ENCODE measurements around the gene MVB12A. TPM values are rescaled to one million over a fixed set of nuclear protein-coding genes. Genes with fewer than 3 reads are reported as not detected.

MVB12A gene
- total and polyA plus RNA-seq, 10 of the 15 experiments (the other 5 are each of a cell fraction or from before 2014, with no cell fraction given) = 1.2 to 47.6 (median 26.3) TPM

GRCh38 chr19:17390665-17391370, 29.0 kb upstream of the MVB12A start (continued):
- TF ChIP-seq CUX1 (IDR thresholded peaks at IDR 0.05; ENCODE audit: insufficient replicate concordance, low read depth, low read length) = no peak
- no peak for TF ChIP-seq EZH2 (IDR thresholded peaks at IDR 0.05; ENCODE audit: borderline replicate concordance, control insufficient read depth, low read depth, low read length)
- TF ChIP-seq MYB (IDR thresholded peaks at IDR 0.05; ENCODE audit: borderline replicate concordance, low read depth, low read length) = no peak
- TF ChIP-seq NR2C1 (IDR thresholded peaks at IDR 0.05) = no peak
- no peak for TF ChIP-seq MYC (IDR thresholded peaks at IDR 0.05; ENCODE audit: insufficient read depth, insufficient read length, insufficient replicate concordance, low read length, severe bottlenecking)
- no peak for TF ChIP-seq ESRRA (IDR thresholded peaks at IDR 0.05; ENCODE audit: low read length)
- no peak for TF ChIP-seq RBBP5 (conservative IDR thresholded peaks at IDR 0.05)
- TF ChIP-seq USF2 (IDR thresholded peaks at IDR 0.05; ENCODE audit: borderline replicate concordance, low read depth, low read length) = no peak
- no peak for TF ChIP-seq ZNF384 (IDR thresholded peaks at IDR 0.05; ENCODE audit: borderline replicate concordance, low read depth, low read length)
- TF ChIP-seq HCFC1 (IDR thresholded peaks at IDR 0.05; ENCODE audit: low read length) = no peak
- TF ChIP-seq ZBTB4 (CRISPR knock-in tag; IDR thresholded peaks at IDR 0.05) = no peak
- TF ChIP-seq CHD1 (IDR thresholded peaks at IDR 0.05; ENCODE audit: low read depth, low read length) = no peak
- TF ChIP-seq ATF2 (IDR thresholded peaks at IDR 0.05; ENCODE audit: low read length) = no peak
- no peak; a peak in 1 of 4 replicates for TF ChIP-seq BHLHE40 (IDR thresholded peaks at IDR 0.05; ENCODE audit: borderline replicate concordance in 1 of 2, low read depth in 2 of 2, low read length in 1 of 2)
- TF ChIP-seq BRCA1 (IDR thresholded peaks at IDR 0.05; ENCODE audit: low read depth, low read length) = no peak
